DND-41 (cell line): ENCODE data around the gene AKAP13.
"Not testable (repeated sequence)": the region's sequence is repeated elsewhere in the genome, so short reads cannot be mapped to it uniquely, and the experiment has no call there.

Source experiments
- ATAC-seq: fragments of 200-7000 bp; cut with Tn5 transposase; 3 replicates; pipeline ENCODE4 v1.9.1; 2021; ENCODE audit warnings: low read depth; ENCODE audit not compliant: insufficient read depth
- DNase-seq: peaks from one replicate; pipeline ENCODE4 v3.0.0-alpha.2; 2020
- H2AFZ ChIP-seq: 2 replicates; pipeline ENCODE4 v1.6.0; 2012; ENCODE audit warnings: low read depth, low read length
- H3K27ac ChIP-seq: 2 replicates; pipeline ENCODE4 v1.5.1; 2012; ENCODE audit warnings: low read length, inconsistent platforms
- H3K27me3 ChIP-seq: fragments of 200-600 bp; sonication (generic); 2 replicates; pipeline ENCODE4 v1.6.0; 2012; ENCODE audit warnings: low read length, mild to moderate bottlenecking, inconsistent platforms; ENCODE audit not compliant: insufficient read depth, poor library complexity
- H3K36me3 ChIP-seq: 2 replicates; pipeline ENCODE4 v1.5.1; 2012; ENCODE audit warnings: low read length, inconsistent platforms; ENCODE audit not compliant: insufficient read depth
- H3K4me1 ChIP-seq: 2 replicates; pipeline ENCODE4 v1.5.1; 2012; ENCODE audit warnings: mild to moderate bottlenecking, low read length; ENCODE audit not compliant: insufficient read depth
- H3K4me2 ChIP-seq: 2 replicates; pipeline ENCODE4 v1.6.0; 2012; ENCODE audit warnings: mild to moderate bottlenecking, moderate library complexity, low read length, inconsistent platforms; ENCODE audit not compliant: insufficient read depth
- H3K4me3 ChIP-seq, 2 experiments: fragments of 200-600 bp in 1 of 2; shearing (Covaris generic) in 1 of 2; 2 replicates each; pipeline ENCODE4 v1.5.1; 2012 to 2016; ENCODE audit warnings: inconsistent platforms in 2 of 2, low read length in 2 of 2, mild to moderate bottlenecking in 2 of 2, low read depth in 1 of 2, moderate library complexity in 1 of 2
- H3K79me2 ChIP-seq: 2 replicates; pipeline ENCODE4 v1.6.0; 2012; ENCODE audit warnings: low read length, inconsistent platforms; ENCODE audit not compliant: insufficient read depth
- H3K9ac ChIP-seq: 2 replicates; pipeline ENCODE4 v1.6.0; 2012; ENCODE audit warnings: low read depth, mild to moderate bottlenecking, inconsistent platforms, low read length, moderate library complexity
- H3K9me3 ChIP-seq: 2 replicates; pipeline ENCODE4 v1.5.1; 2012; ENCODE audit warnings: low read length, moderate library complexity, mild to moderate bottlenecking, inconsistent platforms; ENCODE audit not compliant: insufficient read depth, severe bottlenecking
- H4K20me1 ChIP-seq: 2 replicates; pipeline ENCODE4 v1.6.0; 2012; ENCODE audit warnings: low read length; ENCODE audit not compliant: insufficient read depth

Gene AKAP13

DNA sequence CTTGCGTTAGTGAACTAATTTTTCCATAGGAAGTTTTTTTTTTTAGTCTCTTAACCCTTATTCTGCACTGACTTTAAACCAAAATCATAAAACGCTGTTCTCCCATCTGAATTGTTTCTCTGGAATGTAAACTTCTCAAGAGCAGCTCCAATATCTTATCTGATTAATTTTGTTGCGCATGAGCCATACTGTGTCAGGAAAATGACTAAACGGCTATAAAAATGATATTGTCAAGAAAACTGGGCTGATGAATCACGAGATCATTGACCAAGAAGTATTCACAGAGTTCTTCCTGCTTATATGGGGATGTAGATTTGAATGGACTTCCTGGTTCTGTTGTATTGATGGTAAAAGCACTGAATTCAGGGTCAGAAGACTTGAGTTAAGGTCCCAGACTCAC is 37.0 kb upstream of the AKAP13 start:
- H3K9me3 ChIP-seq, H3K27ac ChIP-seq, H2AFZ ChIP-seq, H4K20me1 ChIP-seq, DNase-seq, H3K27me3 ChIP-seq, H3K9ac ChIP-seq, ATAC-seq, H3K4me1 ChIP-seq, H3K79me2 ChIP-seq, H3K36me3 ChIP-seq, H3K4me2 ChIP-seq, H3K4me3 ChIP-seq: not testable (repeated sequence)

GRCh38 chr15:85344241-85344640 is 36.2 kb upstream of the AKAP13 start:
- not testable (repeated sequence) for H3K79me2 ChIP-seq, H3K9me3 ChIP-seq, H3K27me3 ChIP-seq, H4K20me1 ChIP-seq, H2AFZ ChIP-seq, H3K4me2 ChIP-seq, H3K27ac ChIP-seq, H3K4me3 ChIP-seq, H3K9ac ChIP-seq, DNase-seq, H3K36me3 ChIP-seq, H3K4me1 ChIP-seq, ATAC-seq

- H3K27me3 ChIP-seq, H3K9me3 ChIP-seq, ATAC-seq, H3K9ac ChIP-seq, H2AFZ ChIP-seq, H3K4me2 ChIP-seq, DNase-seq, H3K27ac ChIP-seq, H3K79me2 ChIP-seq, H3K36me3 ChIP-seq, H4K20me1 ChIP-seq, H3K4me3 ChIP-seq, H3K4me1 ChIP-seq: not testable (repeated sequence)
Measured at GRCh38 chr15:85344653-85345114, 35.7 kb upstream of the AKAP13 start.

- H3K4me1 ChIP-seq, H3K9me3 ChIP-seq, H4K20me1 ChIP-seq, H3K36me3 ChIP-seq, H3K9ac ChIP-seq, H3K4me2 ChIP-seq, H2AFZ ChIP-seq, ATAC-seq, H3K79me2 ChIP-seq, H3K4me3 ChIP-seq, H3K27me3 ChIP-seq, H3K27ac ChIP-seq, DNase-seq: not testable (repeated sequence)
Measured at GRCh38 chr15:85345196-85345918, 35.0 kb upstream of the AKAP13 start.

GRCh38 chr15:85346462-85347084 is 33.8 kb upstream of the AKAP13 start:
- H4K20me1 ChIP-seq, H2AFZ ChIP-seq, H3K4me2 ChIP-seq, H3K9ac ChIP-seq, H3K4me3 ChIP-seq, H3K4me1 ChIP-seq, H3K79me2 ChIP-seq, H3K9me3 ChIP-seq, ATAC-seq, DNase-seq, H3K27ac ChIP-seq, H3K36me3 ChIP-seq, H3K27me3 ChIP-seq: not testable (repeated sequence)

GRCh38 chr15:85347264-85348047 is 32.9 kb upstream of the AKAP13 start:
- H3K27me3 ChIP-seq, H3K9me3 ChIP-seq, H3K36me3 ChIP-seq, DNase-seq, H3K27ac ChIP-seq, H4K20me1 ChIP-seq, H3K4me1 ChIP-seq, H3K4me2 ChIP-seq, H2AFZ ChIP-seq, ATAC-seq, H3K9ac ChIP-seq, H3K79me2 ChIP-seq, H3K4me3 ChIP-seq: not testable (repeated sequence)

GRCh38 chr15:85348048-85348766 is 32.2 kb upstream of the AKAP13 start:
- not testable (repeated sequence) for H3K27me3 ChIP-seq, H2AFZ ChIP-seq, H3K9me3 ChIP-seq, H4K20me1 ChIP-seq, H3K9ac ChIP-seq, DNase-seq, H3K27ac ChIP-seq, H3K4me3 ChIP-seq, H3K36me3 ChIP-seq, ATAC-seq, H3K79me2 ChIP-seq, H3K4me2 ChIP-seq, H3K4me1 ChIP-seq
